ENCODE data around the gene LCMT1. TPM values are rescaled to one million over a fixed set of nuclear protein-coding genes. Genes with fewer than 3 reads are reported as not detected.
A peak's percentile ranks its signal among the peaks of the same experiment; 100 is the strongest.

Gene LCMT1
- total and polyA plus RNA-seq, 2 of the 13 experiments (the other 11 are each of a cell fraction or from before 2014, with no cell fraction given): 41.2 to 48.7 TPM

- no peak overlapping the region for H3K9ac ChIP-seq (ENCODE audit: insufficient read depth, low read depth, low read length)
- DNase-seq (ENCODE audit: low spot score) (no peak), FAIRE-seq (no peak), ATAC-seq (peak; percentile 64)
- no TSS peak for BruUV-seq (replicated peaks)
- H4K20me1 ChIP-seq (ENCODE audit: insufficient read depth, low read length): no peaks in the 10 kb centered on the region
- H3K27ac ChIP-seq (ENCODE audit: extremely low read length, insufficient read depth, low read length): no peak overlapping the region
- CTCF ChIA-PET (ENCODE audit: low intra/inter-chr PET ratio, low total read pairs): interaction anchor here (0.7 kb wide), 1 partner anchor 96 kb away, joined by 3 read pairs; no protein-coding TSS in a partner anchor
- H2AFZ ChIP-seq (ENCODE audit: low read length): no peak overlapping the region
- H3K36me3 ChIP-seq (replicated peaks in 1 of 2; ENCODE audit: control insufficient read depth in 1 of 2, insufficient read depth in 2 of 2, low read length in 2 of 2): no peaks in the 10 kb centered on the region
- H3K4me1 ChIP-seq (ENCODE audit: insufficient read depth, low read length): peaks cover 67% of the 10 kb centered on the region
- intact Hi-C loops (cut with micrococcal nuclease; ENCODE audit: unreplicated experiment) (no loop called here), in situ Hi-C loops (cut with HindIII; ENCODE audit: extremely low pct_ligation_motif_present, low pct_unique_long_range_greater_than_20kb) (loop anchor here (5.0 kb wide), 2 partner anchors 81 to 166 kb away; no protein-coding TSS in a partner anchor)
- WGBS (ENCODE audit: low lambda C conversion rate): 29% methylated on average over 8 of the region's 8 CpGs
- H3K4me2 ChIP-seq (ENCODE audit: low read depth, low read length): peak overlapping the region; percentile 32
- no peaks in the 10 kb centered on the region for H3K79me2 ChIP-seq (ENCODE audit: insufficient read depth, low read length)
- POLR2A ChIA-PET: interaction anchor here (1.1 to 1.8 kb wide), 2 partner anchors 45 to 208 kb away, joined by 3 to 5 read pairs; partner anchors contain the start of gene ARHGAP17
- H3K27me3 ChIP-seq (ENCODE audit: control insufficient read depth in 1 of 2, insufficient read depth in 2 of 2, low read length in 2 of 2): no peaks in the 10 kb centered on the region
- no peaks in the 10 kb centered on the region for H3K9me3 ChIP-seq (ENCODE audit: low read length)
- H3K4me3 ChIP-seq (replicated peaks in 1 of 3; ENCODE audit: insufficient read depth in 1 of 3, low read depth in 2 of 3, low read length in 3 of 3): peak overlapping the region in 1 of 3 experiments; percentile 21; a peak in 2 of 6 replicates
- TF ChIP-seq MAZ (IDR thresholded peaks at IDR 0.05; ENCODE audit: borderline replicate concordance, low read depth, low read length) (no peak), MAZ (CRISPR knock-in tag; IDR thresholded peaks at IDR 0.05; ENCODE audit: low read depth) (no peak), SALL1 (CRISPR knock-in tag; IDR thresholded peaks at IDR 0.05) (no peak), CENPX (CRISPR knock-in tag; IDR thresholded peaks at IDR 0.05) (no peak), ZSCAN5A (CRISPR knock-in tag; IDR thresholded peaks at IDR 0.05; ENCODE audit: borderline replicate concordance) (no peak), CEBPB (IDR thresholded peaks at IDR 0.05; ENCODE audit: borderline replicate concordance, low read depth, low read length) (no peak), ZNF782 (CRISPR knock-in tag; IDR thresholded peaks at IDR 0.05; ENCODE audit: borderline replicate concordance) (0 out of 2 replicates have a peak, but pooled peaks have one; percentile 44), ZNF292 (CRISPR knock-in tag; IDR thresholded peaks at IDR 0.05; ENCODE audit: borderline replicate concordance, low read depth) (no peak), IKZF4 (CRISPR knock-in tag; IDR thresholded peaks at IDR 0.05; ENCODE audit: borderline replicate concordance, low read depth, not compliant biosample characterization) (no peak), ZBTB49 (CRISPR knock-in tag; IDR thresholded peaks at IDR 0.05; ENCODE audit: borderline replicate concordance) (no peak), NKX3-1 (CRISPR knock-in tag; IDR thresholded peaks at IDR 0.05) (no peak), ZBTB3 (CRISPR knock-in tag; IDR thresholded peaks at IDR 0.05; ENCODE audit: borderline replicate concordance, low read depth) (no peak; the same call in 1 of the 2 replicates), TSC22D2 (CRISPR knock-in tag; IDR thresholded peaks at IDR 0.05; ENCODE audit: borderline replicate concordance) (no peak), KLF13 (CRISPR knock-in tag; IDR thresholded peaks at IDR 0.05) (no peak), ADNP (CRISPR knock-in tag; IDR thresholded peaks at IDR 0.05) (no peak), ZHX1 (CRISPR knock-in tag; IDR thresholded peaks at IDR 0.05; ENCODE audit: low read depth) (no peak), KLF6 (CRISPR knock-in tag; IDR thresholded peaks at IDR 0.05) (no peak), CHD2 (IDR thresholded peaks at IDR 0.05; ENCODE audit: low read depth, low read length) (no peak), ZKSCAN8 (CRISPR knock-in tag; IDR thresholded peaks at IDR 0.05; ENCODE audit: borderline replicate concordance) (no peak)
Measured at GRCh38 chr16:25222959-25223358, 111.4 kb downstream of the LCMT1 start.
